Endothelial cell of umbilical vein (primary cell): ENCODE data around the gene TM4SF4. TPM values are rescaled to one million over a fixed set of nuclear protein-coding genes. Genes with fewer than 3 reads are reported as not detected.

Source experiments
- BruUV-seq: library from RNA; stranded (reverse); fragments of 400-500 nt; replicated peaks from 2 replicates; lab custom pipeline; 2021; lab: Mats Ljungman, UMichigan
- CTCF ChIA-PET: fragments of 300-600, 350-600 bp; sonication (Branson Sonifier 250); formaldehyde crosslinking; loops from one replicate; lab custom pipeline; 2021; ENCODE audit warnings: antibody characterized with exemption, inconsistent platforms; lab: Charles Lee
- POLR2A ChIA-PET: fragments of 300-600, 350-600 bp; sonication (Branson Sonifier 250); formaldehyde crosslinking; loops from one replicate; lab custom pipeline; 2021; ENCODE audit warnings: antibody characterized with exemption, inconsistent platforms; lab: Charles Lee
- DNase-seq: peaks from one replicate; pipeline ENCODE4 v3.0.0-alpha.2; 2011; ENCODE audit warnings: low read depth, low spot score
- FAIRE-seq: peaks from 2 replicates; lab custom pipeline; 2011; peaks lifted over from hg19 to GRCh38; lab: Jason Lieb, UNC
- H2AFZ ChIP-seq: 2 replicates; pipeline ENCODE4 v1.6.0; 2012; ENCODE audit warnings: low read depth, low read length, control low read depth, inconsistent platforms
- H3K27ac ChIP-seq: 2 replicates; pipeline ENCODE4 v1.5.1; 2011; ENCODE audit warnings: low read depth, mild to moderate bottlenecking, control low read depth, low read length, moderate library complexity; ENCODE audit not compliant: insufficient read depth
- H3K27me3 ChIP-seq, 2 experiments: 2 replicates each; pipeline versions ENCODE4 v1.6.0 to v1.6.1; 2011; ENCODE audit warnings: low read length in 2 of 2, mixed read lengths in 1 of 2; ENCODE audit not compliant: control insufficient read depth in 2 of 2, insufficient read depth in 2 of 2
- H3K36me3 ChIP-seq, 2 experiments: 2 replicates in 1 of 2; 3 replicates in 1 of 2; pipeline ENCODE4 v1.5.1; 2011; ENCODE audit warnings: low read length in 2 of 2, mild to moderate bottlenecking in 1 of 2, moderate library complexity in 1 of 2; ENCODE audit not compliant: control insufficient read depth in 2 of 2, insufficient read depth in 2 of 2; ENCODE audit errors: extremely low read depth in 1 of 2
- H3K4me1 ChIP-seq: 3 replicates; pipeline ENCODE4 v1.5.1; 2011; ENCODE audit warnings: mild to moderate bottlenecking, low read length; ENCODE audit not compliant: control insufficient read depth, insufficient read depth; ENCODE audit errors: extremely low read depth
- H3K4me2 ChIP-seq: 2 replicates; pipeline ENCODE4 v1.6.1; 2011; ENCODE audit warnings: low read length, control low read depth, mixed read lengths; ENCODE audit not compliant: insufficient read depth
- H3K4me3 ChIP-seq, 3 experiments: fragments of 200-600 bp in 1 of 3; sonication (generic), shearing (Covaris generic) in 1 of 3; replicated peaks in 1 of 3; 2 replicates each; pipeline ENCODE4 v1.5.1; 2011 to 2016; ENCODE audit warnings: control low read depth in 3 of 3, low read length in 3 of 3, mild to moderate bottlenecking in 2 of 3, inconsistent platforms in 1 of 3, low read depth in 1 of 3, moderate library complexity in 1 of 3; ENCODE audit not compliant: insufficient read depth in 1 of 3
- H3K79me2 ChIP-seq: 2 replicates; pipeline ENCODE4 v1.6.0; 2012; ENCODE audit warnings: low read length, inconsistent platforms; ENCODE audit not compliant: control insufficient read depth, insufficient read depth
- H3K9ac ChIP-seq: replicated peaks from 2 replicates; pipeline ENCODE3; 2011; ENCODE audit warnings: low read length, control low read depth; ENCODE audit not compliant: insufficient read depth; ENCODE audit errors: extremely low read depth
- H3K9me1 ChIP-seq: replicated peaks from 3 replicates; pipeline ENCODE4 v1.6.0; 2011; ENCODE audit warnings: mild to moderate bottlenecking, low read length; ENCODE audit not compliant: control insufficient read depth, insufficient read depth; ENCODE audit errors: extremely low read depth
- H3K9me3 ChIP-seq: replicated peaks from 2 replicates; pipeline ENCODE4 v1.5.1; 2012; ENCODE audit warnings: low read length, inconsistent platforms; ENCODE audit not compliant: control insufficient read depth, insufficient read depth
- H4K20me1 ChIP-seq: replicated peaks from 2 replicates; pipeline ENCODE3; 2011; ENCODE audit warnings: mild to moderate bottlenecking, low read length; ENCODE audit not compliant: control insufficient read depth, insufficient read depth; ENCODE audit errors: extremely low read depth
- CTCF ChIP-seq, 2 donors: IDR thresholded peaks; 1 replicate in 1 of 2; 2 replicates in 1 of 2; pipeline ENCODE4 v1.5.1; 2011; ENCODE audit warnings: low read length in 2 of 2, mild to moderate bottlenecking in 2 of 2, moderate library complexity in 2 of 2, control low read depth in 1 of 2, inconsistent platforms in 1 of 2, low read depth in 1 of 2; ENCODE audit not compliant: insufficient read depth in 1 of 2; ENCODE audit errors: extremely low read depth in 1 of 2
- EZH2 ChIP-seq: IDR thresholded peaks from 2 replicates; pipeline ENCODE4 v1.6.1; 2012; ENCODE audit warnings: borderline replicate concordance, low read depth, mild to moderate bottlenecking, moderate library complexity, low read length, inconsistent platforms; ENCODE audit not compliant: severe bottlenecking
- FOS ChIP-seq: IDR thresholded peaks from 2 replicates; pipeline ENCODE4 v1.6.1; 2011; ENCODE audit warnings: mild to moderate bottlenecking, low read length, moderate library complexity, borderline replicate concordance; ENCODE audit not compliant: insufficient read depth
- GATA2 ChIP-seq: IDR thresholded peaks from 2 replicates; pipeline ENCODE4 v1.7.0; 2011; ENCODE audit warnings: low read depth, mild to moderate bottlenecking, moderate library complexity, mixed read lengths, low read length; ENCODE audit not compliant: insufficient read length, insufficient read depth
- JUN ChIP-seq: IDR thresholded peaks from 2 replicates; pipeline ENCODE4 v1.6.1; 2011; ENCODE audit warnings: borderline replicate concordance, low read depth; ENCODE audit not compliant: insufficient read length, insufficient read depth
- MYC ChIP-seq: IDR thresholded peaks from one replicate; pipeline ENCODE4 v1.6.1; 2011; ENCODE audit warnings: mild to moderate bottlenecking, low read depth, low read length
- POLR2A ChIP-seq: IDR thresholded peaks from 2 replicates; pipeline ENCODE4 v1.6.1; 2012; ENCODE audit warnings: low read depth, mild to moderate bottlenecking, control low read depth, low read length
- POLR2AphosphoS5 ChIP-seq: IDR thresholded peaks from 2 replicates; pipeline ENCODE4 v1.6.1; 2012; ENCODE audit warnings: low read depth, mild to moderate bottlenecking, control low read depth, low read length, moderate library complexity; ENCODE audit not compliant: insufficient read depth
- dilution Hi-C: fragments of 300-500 bp; cut with MboI; formaldehyde crosslinking; loops from one replicate; pipeline ENCODE4 v1.15.0; 2019; ENCODE audit warnings: low sequenced_read_pairs; ENCODE audit not compliant: extremely low pct_ligation_motif_present
- intact Hi-C: fragments of 100-400 bp; cut with micrococcal nuclease; formaldehyde crosslinking; loops from one replicate; pipeline ENCODE4 v1.10.0; 2022
- polyA plus RNA-seq, 4 experiments: library from polyadenylated mRNA; depleted of rRNA in 3 of 4; stranded (reverse) in 3 of 4; unstranded in 1 of 4; fragments of >200 nt; gene quantifications; 2 replicates each; pipeline versions ENCODE4 v1.2.1 to v1.2.3, GENCODE V29; 2011 to 2012; ENCODE audit warnings: missing spikeins in 1 of 4
- total RNA-seq: library from RNA; stranded (reverse); gene quantifications from 2 replicates; pipeline ENCODE4 v1.2.3, GENCODE V29; 2021
- TF ChIP-seq, protein P1 (sequence below): IDR thresholded peaks from 2 replicates; pipeline ENCODE4 v1.6.1; 2011; ENCODE audit not compliant: insufficient read depth, insufficient read length

The TM4SF4 gene
- total and polyA plus RNA-seq, 2 donors (not counting 3 experiments of a cell fraction or from before 2014, with no cell fraction given) = not detected

GRCh38 chr3:149463921-149464320, 10.6 kb upstream of the TM4SF4 start:
- Histone ChIP-seq H3K79me2 (no peaks in the 10 kb centered on the region), H3K9ac (no peak overlapping the region), H4K20me1 (no peaks in the 10 kb centered on the region), H3K4me3 (no peak overlapping the region), H3K4me2 (no peak overlapping the region), H2AFZ (no peak overlapping the region), H3K4me1 (peaks cover 14% of the 10 kb centered on the region), H3K36me3 (no peaks in the 10 kb centered on the region), H3K9me3 (no peaks in the 10 kb centered on the region), H3K27me3 (no peaks in the 10 kb centered on the region), H3K9me1 (no peaks in the 10 kb centered on the region), H3K27ac (no peak overlapping the region)
- FAIRE-seq = no peak
- TF ChIP-seq POLR2A = no peak
- no peak for TF ChIP-seq GATA2
- TF ChIP-seq MYC = no peak
- no peak for TF ChIP-seq JUN
- no peak for TF ChIP-seq CTCF (IDR thresholded peaks at IDR 0.05; ENCODE audit: extremely low read depth in 1 of 2, insufficient read depth in 1 of 2, low read depth in 1 of 2, low read length in 2 of 2)
- TF ChIP-seq EZH2 = no peak
- TF ChIP-seq POLR2AphosphoS5 = no peak
- no peak for TF ChIP-seq FOS
- TF ChIP-seq, protein P1, sequence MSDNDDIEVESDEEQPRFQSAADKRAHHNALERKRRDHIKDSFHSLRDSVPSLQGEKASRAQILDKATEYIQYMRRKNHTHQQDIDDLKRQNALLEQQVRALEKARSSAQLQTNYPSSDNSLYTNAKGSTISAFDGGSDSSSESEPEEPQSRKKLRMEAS = no peak
- ChIA-PET CTCF (interaction anchor here (1.3 kb wide), 1 partner anchor 111 kb away, joined by 3 read pairs; no protein-coding TSS in a partner anchor), POLR2A (no interaction called here)
- intact Hi-C loops = no loop called here
- dilution Hi-C loops = no loop called here
- DNase-seq = no peak
- BruUV-seq = no TSS peak
